Measurements from ENCODE around the gene DEK.
A peak's percentile ranks its signal among the peaks of the same experiment; 100 is the strongest.

DEK gene

DNA sequence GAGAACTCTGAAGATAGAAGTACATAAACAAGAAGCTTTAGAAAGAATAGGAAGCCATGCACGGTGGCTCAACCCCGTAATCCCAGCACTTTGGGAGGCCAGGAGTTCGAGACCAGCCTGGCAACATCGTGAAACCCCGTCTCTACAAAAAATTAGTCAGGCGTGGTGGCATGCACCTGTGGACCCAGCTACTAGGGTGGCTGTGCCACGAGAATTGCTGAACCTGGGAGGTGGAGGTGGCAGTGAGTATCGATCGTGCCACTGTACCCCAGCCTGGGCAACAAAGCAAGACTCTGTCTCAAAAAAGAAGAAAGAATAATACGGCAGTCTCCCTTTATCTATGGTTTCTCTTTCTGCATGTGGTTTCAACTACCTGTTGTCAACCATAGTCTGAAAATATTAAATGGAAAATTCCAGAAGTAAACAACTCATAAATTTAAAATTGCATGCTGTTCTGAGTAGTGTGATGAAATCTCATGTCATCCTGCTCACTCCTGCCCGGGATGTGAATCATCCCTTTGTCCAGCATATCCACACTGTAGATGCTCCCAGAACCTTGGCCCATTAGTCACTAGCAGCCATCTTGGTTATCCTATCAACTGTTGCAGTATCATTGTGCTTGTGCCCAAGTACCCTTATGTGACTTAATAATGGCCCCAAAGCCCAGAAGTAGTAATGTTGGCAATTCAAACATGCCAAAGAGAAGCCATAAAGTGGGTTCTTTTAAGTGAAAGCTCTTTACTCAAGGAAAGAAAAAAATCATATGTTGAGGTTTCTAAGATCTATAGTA lies 22.1 kb downstream of the DEK start:
- Histone ChIP-seq H3K4me3 (replicated peaks; ENCODE audit: insufficient read depth, low read length) (no peak overlapping the region), H3K27ac (replicated peaks) (no peak overlapping the region), H3K27me3 (ENCODE audit: insufficient read depth, poor library complexity, severe bottlenecking) (no peaks in the 10 kb centered on the region)
- TF ChIP-seq SPI1 (IDR thresholded peaks at IDR 0.05; ENCODE audit: borderline replicate concordance, low read depth), result no peak
- TF ChIP-seq REST (IDR thresholded peaks at IDR 0.05; ENCODE audit: insufficient replicate concordance, low read depth), result no peak
- TF ChIP-seq GABPA (IDR thresholded peaks at IDR 0.05; ENCODE audit: low read depth), result no peak
- peak; percentile 17; the same call in 1 of the 2 replicates for TF ChIP-seq POLR2AphosphoS5 (IDR thresholded peaks at IDR 0.05; ENCODE audit: low read depth)
- no peak for DNase-seq (ENCODE audit: low read depth in 1 of 2, low spot score in 1 of 2)

DNA sequence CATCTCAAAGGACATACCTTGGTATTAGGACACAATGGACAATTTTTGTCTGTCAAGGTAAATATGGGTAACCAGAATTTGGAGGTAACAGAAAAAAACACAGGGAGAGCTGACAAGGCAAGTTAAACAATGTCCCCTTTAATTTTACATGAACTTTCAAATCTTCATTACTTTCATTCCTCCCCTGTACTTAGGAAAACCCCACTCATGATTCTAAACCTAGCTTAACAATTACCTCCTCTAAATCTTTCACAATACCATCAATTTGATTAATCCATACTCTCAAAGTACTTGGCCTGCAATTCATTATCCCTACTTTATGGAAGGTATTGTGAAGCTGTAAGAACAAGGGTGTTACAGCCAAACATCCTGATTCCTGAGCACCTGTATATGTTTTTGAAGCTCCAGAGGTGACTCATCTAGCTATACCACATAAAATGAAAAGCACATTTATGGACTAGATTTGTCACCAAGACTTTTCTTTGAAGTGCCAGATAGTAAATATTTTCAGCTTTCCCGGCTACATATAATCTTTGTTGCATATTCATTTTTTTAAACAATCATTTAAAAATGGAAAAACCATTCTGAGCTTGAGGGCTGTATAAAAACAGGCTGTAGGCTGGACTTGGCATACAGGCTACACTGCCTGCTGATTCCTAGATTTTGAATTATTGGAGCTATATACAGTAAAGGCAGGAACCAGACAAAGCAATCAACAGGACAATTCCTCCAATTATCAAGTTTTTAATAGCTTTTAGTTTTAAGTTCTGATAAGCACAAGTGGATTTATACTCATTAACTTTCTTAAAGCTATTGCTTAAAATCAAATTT lies 22.9 kb downstream of the DEK start:
- Histone ChIP-seq H3K27me3 (ENCODE audit: insufficient read depth, poor library complexity, severe bottlenecking) (no peaks in the 10 kb centered on the region), H3K4me3 (replicated peaks; ENCODE audit: insufficient read depth, low read length) (no peak overlapping the region), H3K27ac (replicated peaks) (no peak overlapping the region)
- TF ChIP-seq GABPA (IDR thresholded peaks at IDR 0.05; ENCODE audit: low read depth) (no peak), POLR2AphosphoS5 (IDR thresholded peaks at IDR 0.05; ENCODE audit: low read depth) (no peak), SPI1 (IDR thresholded peaks at IDR 0.05; ENCODE audit: borderline replicate concordance, low read depth) (no peak), CTCF (IDR thresholded peaks at IDR 0.05; ENCODE audit: insufficient read depth, low read length) (no peak), REST (IDR thresholded peaks at IDR 0.05; ENCODE audit: insufficient replicate concordance, low read depth) (no peak)
- no peak for DNase-seq (ENCODE audit: low read depth in 1 of 2, low spot score in 1 of 2)

GRCh38 chr6:18240230-18240629 lies 24.1 kb downstream of the DEK start:
- H3K27me3 ChIP-seq (ENCODE audit: insufficient read depth, poor library complexity, severe bottlenecking), result no peaks in the 10 kb centered on the region
- H3K4me3 ChIP-seq (replicated peaks; ENCODE audit: insufficient read depth, low read length), result no peak overlapping the region
- no peak for DNase-seq (ENCODE audit: low read depth in 1 of 2, low spot score in 1 of 2)
- TF ChIP-seq POLR2AphosphoS5 (IDR thresholded peaks at IDR 0.05; ENCODE audit: low read depth) (no peak), REST (IDR thresholded peaks at IDR 0.05; ENCODE audit: insufficient replicate concordance, low read depth) (no peak), CTCF (IDR thresholded peaks at IDR 0.05; ENCODE audit: insufficient read depth, low read length) (no peak), GABPA (IDR thresholded peaks at IDR 0.05; ENCODE audit: low read depth) (no peak), SPI1 (IDR thresholded peaks at IDR 0.05; ENCODE audit: borderline replicate concordance, low read depth) (no peak)
- H3K27ac ChIP-seq (replicated peaks), result no peak overlapping the region
